ENCODE measurements around the gene SEC24D. TPM values are rescaled to one million over a fixed set of nuclear protein-coding genes. Genes with fewer than 3 reads are reported as not detected.

Gene SEC24D
- total RNA-seq, 2 experiments from 2014 or later: 36.2 to 41.0 TPM

- Mint-ChIP-seq H3K4me1 (ENCODE audit: low read depth) (no peaks in the 10 kb centered on the region), H3K36me3 (peaks cover 23% of the 10 kb centered on the region), H3K27me3 (no peaks in the 10 kb centered on the region), H3K4me3 (no peak overlapping the region), H3K9me3 (no peaks in the 10 kb centered on the region), H3K27ac (no peak overlapping the region)
- POLR2A ChIA-PET: no interaction called here
- CTCF ChIA-PET: no interaction called here
- intact Hi-C loops (cut with micrococcal nuclease): no loop called here
- DNase-seq: no peak
Measured at GRCh38 chr4:118753685-118754084, 82.2 kb downstream of the SEC24D start.

GRCh38 chr4:118753096-118753495 lies 82.8 kb downstream of the SEC24D start:
- H3K27me3 Mint-ChIP-seq: no peaks in the 10 kb centered on the region
- no peak overlapping the region for H3K27ac Mint-ChIP-seq
- ChIA-PET POLR2A (no interaction called here), CTCF (no interaction called here)
- H3K4me3 Mint-ChIP-seq: no peak overlapping the region
- DNase-seq: no peak
- intact Hi-C loops (cut with micrococcal nuclease): no loop called here
- no peaks in the 10 kb centered on the region for H3K9me3 Mint-ChIP-seq
- no peaks in the 10 kb centered on the region for H3K4me1 Mint-ChIP-seq (ENCODE audit: low read depth)
- peaks cover 23% of the 10 kb centered on the region for H3K36me3 Mint-ChIP-seq

- H3K9me3 Mint-ChIP-seq: no peaks in the 10 kb centered on the region
- H3K27ac Mint-ChIP-seq: no peak overlapping the region
Measured at GRCh38 chr4:118752551-118752950, 83.4 kb downstream of the SEC24D start.

GRCh38 chr4:118751629-118752323 lies 84.2 kb downstream of the SEC24D start:
- H3K9me3 Mint-ChIP-seq: no peaks in the 10 kb centered on the region
- no peaks in the 10 kb centered on the region for H3K27me3 Mint-ChIP-seq
- no peaks in the 10 kb centered on the region for H3K4me1 Mint-ChIP-seq (ENCODE audit: low read depth)
- DNase-seq: no peak
- no peak overlapping the region for H3K4me3 Mint-ChIP-seq
- ChIA-PET POLR2A (no interaction called here), CTCF (no interaction called here)
- intact Hi-C loops (cut with micrococcal nuclease): no loop called here
- no peak overlapping the region for H3K27ac Mint-ChIP-seq
- H3K36me3 Mint-ChIP-seq: peaks cover 22% of the 10 kb centered on the region

More at GRCh38 chr4:118752551-118752950, 83.4 kb downstream of the SEC24D start:
- Mint-ChIP-seq H3K36me3 (peaks cover 24% of the 10 kb centered on the region), H3K27me3 (no peaks in the 10 kb centered on the region), H3K4me3 (no peak overlapping the region), H3K4me1 (ENCODE audit: low read depth) (no peaks in the 10 kb centered on the region)
- intact Hi-C loops (cut with micrococcal nuclease): no loop called here
- POLR2A ChIA-PET: no interaction called here
- no peak for DNase-seq
- CTCF ChIA-PET: no interaction called here

- DNase-seq: no peak
- Mint-ChIP-seq H3K9me3 (no peaks in the 10 kb centered on the region), H3K4me3 (no peak overlapping the region), H3K27me3 (no peaks in the 10 kb centered on the region), H3K36me3 (peaks cover 13% of the 10 kb centered on the region), H3K4me1 (ENCODE audit: low read depth) (no peaks in the 10 kb centered on the region), H3K27ac (no peak overlapping the region)
- intact Hi-C loops (cut with micrococcal nuclease): no loop called here
- ChIA-PET POLR2A (no interaction called here), CTCF (interaction anchor here (0.6 kb wide), 1 partner anchor 14 kb away, joined by 3 read pairs; no protein-coding TSS in a partner anchor)
Measured at GRCh38 chr4:118749347-118749988, 86.5 kb downstream of the SEC24D start.

- intact Hi-C loops (cut with micrococcal nuclease): no loop called here
- no peaks in the 10 kb centered on the region for H3K27me3 Mint-ChIP-seq
- DNase-seq: no peak
- no peaks in the 10 kb centered on the region for H3K4me1 Mint-ChIP-seq (ENCODE audit: low read depth)
- CTCF ChIA-PET: interaction anchor here (0.7 to 1.5 kb wide), 3 partner anchors 11 to 145 kb away, joined by 3 to 5 read pairs (median 4); no protein-coding TSS in a partner anchor
- no peak overlapping the region for H3K4me3 Mint-ChIP-seq
- H3K27ac Mint-ChIP-seq: no peak overlapping the region
- POLR2A ChIA-PET: no interaction called here
- peaks cover 13% of the 10 kb centered on the region for H3K36me3 Mint-ChIP-seq
- H3K9me3 Mint-ChIP-seq: no peaks in the 10 kb centered on the region
Measured at GRCh38 chr4:118746251-118746919, 89.5 kb downstream of the SEC24D start.

- Mint-ChIP-seq H3K36me3 (peaks cover 18% of the 10 kb centered on the region), H3K9me3 (no peaks in the 10 kb centered on the region), H3K27ac (no peak overlapping the region), H3K4me3 (no peak overlapping the region), H3K4me1 (ENCODE audit: low read depth) (no peaks in the 10 kb centered on the region), H3K27me3 (no peaks in the 10 kb centered on the region)
- intact Hi-C loops (cut with micrococcal nuclease): no loop called here
- no peak for DNase-seq
- POLR2A ChIA-PET: no interaction called here
- CTCF ChIA-PET: interaction anchor here (1.3 kb wide), 1 partner anchor 146 kb away, joined by 4 read pairs; no protein-coding TSS in a partner anchor
Measured at GRCh38 chr4:118745357-118745756, 90.6 kb downstream of the SEC24D start.

- Mint-ChIP-seq H3K4me3 (no peak overlapping the region), H3K27me3 (no peaks in the 10 kb centered on the region), H3K27ac (no peak overlapping the region), H3K4me1 (ENCODE audit: low read depth) (no peaks in the 10 kb centered on the region), H3K9me3 (no peaks in the 10 kb centered on the region), H3K36me3 (peaks cover 28% of the 10 kb centered on the region)
- DNase-seq: no peak
- ChIA-PET CTCF (no interaction called here), POLR2A (no interaction called here)
- intact Hi-C loops (cut with micrococcal nuclease): no loop called here
Measured at GRCh38 chr4:118743867-118744266, 92.1 kb downstream of the SEC24D start.

- Mint-ChIP-seq H3K4me3 (no peak overlapping the region), H3K4me1 (ENCODE audit: low read depth) (no peaks in the 10 kb centered on the region), H3K36me3 (peaks cover 31% of the 10 kb centered on the region), H3K9me3 (no peaks in the 10 kb centered on the region), H3K27me3 (no peaks in the 10 kb centered on the region), H3K27ac (no peak overlapping the region)
- no peak for DNase-seq
- ChIA-PET POLR2A (no interaction called here), CTCF (interaction anchor here (0.7 to 1.2 kb wide), 2 partner anchors 58 to 149 kb away, joined by 3 to 5 read pairs; no protein-coding TSS in a partner anchor)
- intact Hi-C loops (cut with micrococcal nuclease): no loop called here
Measured at GRCh38 chr4:118742050-118742449, 93.9 kb downstream of the SEC24D start.

GRCh38 chr4:118741301-118741855 lies 94.5 kb downstream of the SEC24D start:
- Mint-ChIP-seq H3K27ac (no peak overlapping the region), H3K4me3 (no peak overlapping the region), H3K4me1 (ENCODE audit: low read depth) (no peaks in the 10 kb centered on the region), H3K9me3 (no peaks in the 10 kb centered on the region), H3K36me3 (peaks cover 33% of the 10 kb centered on the region), H3K27me3 (no peaks in the 10 kb centered on the region)
- intact Hi-C loops (cut with micrococcal nuclease): loop anchor here (1.0 kb wide), 1 partner anchor 149 kb away; no protein-coding TSS in a partner anchor
- ChIA-PET POLR2A (interaction anchor here (1.0 kb wide), 1 partner anchor 124 kb away, joined by 3 read pairs; no protein-coding TSS in a partner anchor), CTCF (interaction anchor here (0.7 to 1.2 kb wide), 5 partner anchors 58 to 200 kb away, joined by 3 to 5 read pairs (median 3); partner anchors contain the start of gene SYNPO2)
- no peak for DNase-seq

GRCh38 chr4:118740869-118741268 lies 95.1 kb downstream of the SEC24D start:
- CTCF ChIA-PET: interaction anchor here (0.8 to 1.2 kb wide), 4 partner anchors 147 to 200 kb away, joined by 3 to 5 read pairs (median 3); partner anchors contain the start of gene SYNPO2
- Mint-ChIP-seq H3K4me3 (no peak overlapping the region), H3K4me1 (ENCODE audit: low read depth) (no peaks in the 10 kb centered on the region), H3K27ac (no peak overlapping the region), H3K36me3 (peaks cover 33% of the 10 kb centered on the region), H3K27me3 (no peaks in the 10 kb centered on the region), H3K9me3 (no peaks in the 10 kb centered on the region)
- POLR2A ChIA-PET: interaction anchor here (1.0 kb wide), 1 partner anchor 124 kb away, joined by 3 read pairs; no protein-coding TSS in a partner anchor
- no peak for DNase-seq
- intact Hi-C loops (cut with micrococcal nuclease): loop anchor here (1.0 kb wide), 1 partner anchor 149 kb away; no protein-coding TSS in a partner anchor
